Neural crest cell (in vitro differentiated cells): ENCODE results near the gene PSTPIP2. TPM values are rescaled to one million over a fixed set of nuclear protein-coding genes. Genes with fewer than 3 reads are reported as not detected.
"Not testable (repeated sequence)": the region's sequence is repeated elsewhere in the genome, so short reads cannot be mapped to it uniquely, and the experiment has no call there.

Source experiments
- DNase-seq: peaks from one replicate; pipeline ENCODE4 v3.0.0; 2021; ENCODE audit warnings: low read depth, mixed read lengths, low spot score
- H3K27ac Mint-ChIP-seq: one replicate; pipeline ENCODE4 v1.8.0; 2021; ENCODE audit warnings: mild to moderate bottlenecking, mixed read lengths; ENCODE audit not compliant: unreplicated experiment
- H3K27me3 Mint-ChIP-seq: 2 replicates; pipeline ENCODE4 v1.8.0; 2021; ENCODE audit warnings: low read depth, mild to moderate bottlenecking, mixed read lengths
- H3K36me3 Mint-ChIP-seq: 2 replicates; pipeline ENCODE4 v1.8.0; 2021; ENCODE audit warnings: low read depth, mild to moderate bottlenecking, mixed read lengths
- H3K4me1 Mint-ChIP-seq: 2 replicates; pipeline ENCODE4 v1.8.0; 2021; ENCODE audit warnings: mixed read lengths
- H3K4me3 Mint-ChIP-seq: one replicate; pipeline ENCODE4 v1.8.0; 2021; ENCODE audit warnings: mild to moderate bottlenecking, mixed read lengths
- H3K9me3 Mint-ChIP-seq: 2 replicates; pipeline ENCODE4 v1.8.0; 2021; ENCODE audit warnings: mixed read lengths
- CTCF ChIP-seq: fragments of 200-600 bp; sonication (generic); conservative IDR thresholded peaks from 2 replicates; pipeline ENCODE4 v1.5.0; 2021; ENCODE audit warnings: antibody characterized with exemption, mild to moderate bottlenecking
- total RNA-seq: library from RNA; stranded (reverse); gene quantifications from 2 replicates; pipeline ENCODE4 v1.2.1, GENCODE V29; 2021

Gene PSTPIP2
- total RNA-seq, 1 donor from 2014 or later: 7.0 TPM

- no peak for TF ChIP-seq CTCF
- H3K4me1 Mint-ChIP-seq: peaks cover 22% of the 10 kb centered on the region
- peak; percentile 87 for DNase-seq
- H3K9me3 Mint-ChIP-seq: no peaks in the 10 kb centered on the region
- H3K36me3 Mint-ChIP-seq: no peaks in the 10 kb centered on the region
- H3K27ac Mint-ChIP-seq: peak within 1 kb of the TSS; percentile 82
- H3K27me3 Mint-ChIP-seq: peaks cover 7% of the 10 kb centered on the region
- peak within 1 kb of the TSS; percentile 98 for H3K4me3 Mint-ChIP-seq
Observed at GRCh38 chr18:45967007-45967706, 104.9 kb downstream of the PSTPIP2 start, which contains the start of gene EPG5. EPG5 (minus strand) TSS chr18:45967329; CDS start chr18:45967239, 90 bp downstream.

- not testable (repeated sequence) for H3K27ac Mint-ChIP-seq, H3K27me3 Mint-ChIP-seq, H3K9me3 Mint-ChIP-seq, H3K36me3 Mint-ChIP-seq, DNase-seq
- Mint-ChIP-seq H3K4me3 (peak overlapping the region; percentile 82), H3K4me1 (peaks cover 22% of the 10 kb centered on the region)
Observed at GRCh38 chr18:45964913-45965312, 107.1 kb downstream of the PSTPIP2 start.

GRCh38 chr18:45962866-45963265 lies 109.2 kb downstream of the PSTPIP2 start:
- Mint-ChIP-seq H3K27me3 (peaks cover 1% of the 10 kb centered on the region), H3K27ac (no peak overlapping the region), H3K9me3 (no peaks in the 10 kb centered on the region), H3K4me3 (peak overlapping the region; percentile 10), H3K36me3 (no peaks in the 10 kb centered on the region), H3K4me1 (peaks cover 20% of the 10 kb centered on the region)
- no peak for DNase-seq
- TF ChIP-seq CTCF: no peak

GRCh38 chr18:45962461-45962860 lies 109.6 kb downstream of the PSTPIP2 start:
- no peaks in the 10 kb centered on the region for H3K36me3 Mint-ChIP-seq
- H3K27ac Mint-ChIP-seq: no peak overlapping the region
- peaks cover 17% of the 10 kb centered on the region for H3K4me1 Mint-ChIP-seq

GRCh38 chr18:45959484-45959883 lies 112.6 kb downstream of the PSTPIP2 start:
- not testable (repeated sequence) for H3K27me3 Mint-ChIP-seq, H3K4me1 Mint-ChIP-seq, DNase-seq, H3K27ac Mint-ChIP-seq, H3K9me3 Mint-ChIP-seq, H3K4me3 Mint-ChIP-seq, H3K36me3 Mint-ChIP-seq

More at GRCh38 chr18:45962461-45962860, 109.6 kb downstream of the PSTPIP2 start:
- H3K4me3 Mint-ChIP-seq: no peak overlapping the region
- no peak for TF ChIP-seq CTCF
- H3K9me3 Mint-ChIP-seq: no peaks in the 10 kb centered on the region
- no peaks in the 10 kb centered on the region for H3K27me3 Mint-ChIP-seq
- no peak for DNase-seq

- Mint-ChIP-seq H3K4me1 (no peaks in the 10 kb centered on the region), H3K9me3 (no peaks in the 10 kb centered on the region), H3K4me3 (no peak overlapping the region), H3K27me3 (no peaks in the 10 kb centered on the region), H3K36me3 (no peaks in the 10 kb centered on the region), H3K27ac (no peak overlapping the region)
- DNase-seq: no peak
- no peak for TF ChIP-seq CTCF
Observed at GRCh38 chr18:45958730-45959129, 113.3 kb downstream of the PSTPIP2 start.
